T-helper 1 cell treated with Interleukin-12 subunit alpha and Interleukin-12 subunit beta and Interleukin-4 antibody, amounts not matched to agents 30 ng/mL and 1 ng/mL, for 36 hours (primary cell): ENCODE results near the gene TLCD3B. TPM values are rescaled to one million over a fixed set of nuclear protein-coding genes. Genes with fewer than 3 reads are reported as not detected.

Source experiments
- intact Hi-C: fragments of 100-400 bp; cut with micrococcal nuclease; formaldehyde crosslinking; loops from one replicate; pipeline ENCODE4 v1.15.1; 2024
- total RNA-seq: library from RNA; stranded (reverse); gene quantifications from 2 replicates; pipeline ENCODE4 v1.2.3, GENCODE V29; 2022

The TLCD3B gene
- total RNA-seq, 1 donor from 2014 or later = 1.4 TPM

- intact Hi-C loops = loop anchor here (2.0 to 10.0 kb wide), 2 partner anchors 68 to 398 kb away; no protein-coding TSS in a partner anchor
These were observed 38.6 kb downstream of the TLCD3B start for GRCh38 chr16:29992344-29992967.

DNA sequence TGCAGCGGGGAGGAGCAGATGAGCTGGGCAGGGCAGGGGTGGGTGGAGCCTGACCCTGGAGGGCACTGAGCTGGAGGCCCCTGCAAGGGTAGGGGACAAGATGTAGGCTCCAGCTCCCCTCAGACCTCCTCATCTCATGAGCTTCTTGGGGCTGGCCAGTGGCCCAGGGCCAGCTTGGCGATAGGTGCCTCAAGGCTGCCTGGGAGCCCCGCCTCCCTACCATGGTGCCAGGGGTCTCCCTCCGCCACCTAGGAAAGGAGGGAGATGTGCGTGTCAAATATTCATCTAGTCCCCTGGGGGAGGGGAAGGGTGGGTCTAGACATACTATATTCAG lies 39.5 kb downstream of the TLCD3B start:
- intact Hi-C loops = loop anchor here (10.0 kb wide), 1 partner anchor 397 kb away; no protein-coding TSS in a partner anchor

- intact Hi-C loops = loop anchor here (10.0 kb wide), 1 partner anchor 396 kb away; no protein-coding TSS in a partner anchor
These were observed 40.0 kb downstream of the TLCD3B start for GRCh38 chr16:29990883-29991570.

GRCh38 chr16:29990034-29990433 lies 41.0 kb downstream of the TLCD3B start:
- intact Hi-C loops = loop anchor here (10.0 kb wide), 1 partner anchor 395 kb away; no protein-coding TSS in a partner anchor

- intact Hi-C loops = no loop called here
These were observed 41.8 kb downstream of the TLCD3B start for GRCh38 chr16:29989111-29989858.

DNA sequence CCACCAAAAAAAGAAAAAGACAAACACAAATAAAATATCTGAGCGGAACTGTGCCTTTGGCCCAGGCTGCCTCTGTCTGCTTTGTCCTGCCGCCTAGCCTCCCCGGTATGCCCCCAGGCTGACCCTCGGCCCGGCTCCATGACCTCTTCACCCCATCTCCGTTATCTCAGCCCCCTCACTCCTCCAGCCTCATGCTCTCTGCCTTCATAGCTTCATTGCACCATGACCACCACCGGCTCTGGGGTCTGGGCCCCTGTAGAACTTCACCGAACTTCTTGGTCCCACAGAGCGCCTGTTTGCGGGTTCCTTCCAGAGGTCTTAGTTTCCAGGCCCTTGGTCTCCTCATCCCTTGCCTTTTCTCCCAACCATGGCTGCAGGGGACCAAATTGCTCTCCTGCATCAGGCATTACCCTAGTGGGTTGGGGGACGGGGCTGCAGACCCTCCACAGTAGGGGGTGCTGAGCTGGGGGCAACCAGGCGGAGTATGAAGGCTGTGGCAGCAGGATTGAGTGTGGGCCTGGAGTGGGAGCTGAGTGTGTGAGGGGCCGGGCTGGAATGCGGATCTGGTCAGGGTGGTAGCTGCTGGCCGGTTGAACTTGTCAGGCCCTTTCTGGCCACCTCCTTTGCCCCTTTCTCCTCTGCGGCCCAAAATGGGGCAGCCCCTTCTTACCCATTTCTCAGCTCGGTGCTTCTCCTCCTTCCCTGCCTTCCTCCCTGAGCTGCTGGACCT lies 42.6 kb downstream of the TLCD3B start:
- intact Hi-C loops = no loop called here

DNA sequence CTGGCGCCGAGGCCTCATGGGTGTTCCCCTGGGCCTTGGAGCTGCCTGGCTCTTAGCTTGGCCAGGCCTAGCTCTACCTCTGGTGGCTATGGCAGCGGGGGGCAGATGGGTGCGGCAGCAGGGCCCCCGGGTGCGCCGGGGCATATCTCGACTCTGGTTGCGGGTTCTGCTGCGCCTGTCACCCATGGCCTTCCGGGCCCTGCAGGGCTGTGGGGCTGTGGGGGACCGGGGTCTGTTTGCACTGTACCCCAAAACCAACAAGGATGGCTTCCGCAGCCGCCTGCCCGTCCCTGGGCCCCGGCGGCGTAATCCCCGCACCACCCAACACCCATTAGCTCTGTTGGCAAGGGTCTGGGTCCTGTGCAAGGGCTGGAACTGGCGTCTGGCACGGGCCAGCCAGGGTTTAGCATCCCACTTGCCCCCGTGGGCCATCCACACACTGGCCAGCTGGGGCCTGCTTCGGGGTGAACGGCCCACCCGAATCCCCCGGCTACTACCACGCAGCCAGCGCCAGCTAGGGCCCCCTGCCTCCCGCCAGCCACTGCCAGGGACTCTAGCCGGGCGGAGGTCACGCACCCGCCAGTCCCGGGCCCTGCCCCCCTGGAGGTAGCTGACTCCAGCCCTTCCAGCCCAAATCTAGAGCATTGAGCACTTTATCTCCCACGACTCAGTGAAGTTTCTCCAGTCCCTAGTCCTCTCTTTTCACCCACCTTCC lies 43.5 kb downstream of the TLCD3B start:
- intact Hi-C loops = no loop called here

DNA sequence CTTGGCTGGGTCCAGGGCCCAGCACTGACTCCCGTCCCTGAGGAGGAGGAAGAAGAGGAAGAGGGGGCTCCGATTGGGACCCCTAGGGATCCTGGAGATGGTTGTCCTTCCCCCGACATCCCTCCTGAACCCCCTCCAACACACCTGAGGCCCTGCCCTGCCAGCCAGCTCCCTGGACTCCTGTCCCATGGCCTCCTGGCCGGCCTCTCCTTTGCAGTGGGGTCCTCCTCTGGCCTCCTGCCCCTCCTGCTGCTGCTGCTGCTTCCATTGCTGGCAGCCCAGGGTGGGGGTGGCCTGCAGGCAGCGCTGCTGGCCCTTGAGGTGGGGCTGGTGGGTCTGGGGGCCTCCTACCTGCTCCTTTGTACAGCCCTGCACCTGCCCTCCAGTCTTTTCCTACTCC lies 44.1 kb downstream of the TLCD3B start:
- intact Hi-C loops = no loop called here

GRCh38 chr16:29986231-29986630 lies 44.8 kb downstream of the TLCD3B start:
- intact Hi-C loops = no loop called here

GRCh38 chr16:29985271-29985811 lies 45.7 kb downstream of the TLCD3B start:
- intact Hi-C loops = no loop called here

DNA sequence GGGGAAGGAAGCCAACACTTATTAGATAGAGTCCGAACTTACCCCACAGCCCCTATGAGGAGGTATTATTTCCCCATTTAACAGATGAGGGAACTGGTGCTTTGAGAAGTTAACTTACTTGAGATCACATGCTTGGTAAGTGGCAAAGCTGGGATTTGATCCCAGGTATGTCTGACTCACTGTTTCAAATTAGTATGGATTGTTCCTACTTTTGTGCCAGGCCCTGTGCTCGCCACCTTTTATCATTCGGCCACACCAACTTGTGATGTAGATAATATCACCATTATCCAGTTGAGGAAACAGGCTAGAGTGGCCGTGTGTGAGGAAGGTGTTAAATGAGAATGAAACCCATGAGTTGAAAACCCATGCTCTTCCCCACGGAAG lies 46.3 kb downstream of the TLCD3B start:
- intact Hi-C loops = no loop called here

DNA sequence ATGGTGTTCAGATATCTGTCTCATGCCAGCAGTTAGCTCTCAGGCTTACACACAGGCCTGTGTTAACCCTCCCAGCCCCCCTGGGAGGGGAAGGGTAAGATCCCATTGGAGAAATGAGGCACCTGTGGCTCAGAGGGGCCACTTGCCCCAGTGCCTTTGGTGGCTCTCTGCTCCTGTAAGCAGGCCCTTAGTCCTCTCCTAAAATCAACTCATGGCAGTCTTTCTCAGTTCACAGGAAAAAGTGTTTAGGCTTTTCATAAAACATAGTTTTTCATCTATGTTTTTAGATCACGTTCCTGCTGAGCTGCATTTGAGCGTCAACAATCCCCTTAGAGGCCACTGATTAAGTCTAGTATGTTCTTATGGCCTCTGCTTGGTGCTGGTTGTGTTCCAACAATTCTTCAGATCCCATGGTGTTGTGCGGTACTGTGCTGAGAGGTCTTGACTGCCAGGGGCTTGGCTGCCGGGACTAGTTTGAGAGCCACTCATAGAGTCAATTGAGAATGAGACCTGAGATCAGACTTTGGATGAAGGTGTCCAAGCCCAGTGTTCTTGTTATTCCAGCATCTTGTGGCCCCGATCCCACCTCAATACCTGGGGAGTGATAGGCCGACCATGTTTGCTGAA lies 46.8 kb downstream of the TLCD3B start:
- intact Hi-C loops = no loop called here

DNA sequence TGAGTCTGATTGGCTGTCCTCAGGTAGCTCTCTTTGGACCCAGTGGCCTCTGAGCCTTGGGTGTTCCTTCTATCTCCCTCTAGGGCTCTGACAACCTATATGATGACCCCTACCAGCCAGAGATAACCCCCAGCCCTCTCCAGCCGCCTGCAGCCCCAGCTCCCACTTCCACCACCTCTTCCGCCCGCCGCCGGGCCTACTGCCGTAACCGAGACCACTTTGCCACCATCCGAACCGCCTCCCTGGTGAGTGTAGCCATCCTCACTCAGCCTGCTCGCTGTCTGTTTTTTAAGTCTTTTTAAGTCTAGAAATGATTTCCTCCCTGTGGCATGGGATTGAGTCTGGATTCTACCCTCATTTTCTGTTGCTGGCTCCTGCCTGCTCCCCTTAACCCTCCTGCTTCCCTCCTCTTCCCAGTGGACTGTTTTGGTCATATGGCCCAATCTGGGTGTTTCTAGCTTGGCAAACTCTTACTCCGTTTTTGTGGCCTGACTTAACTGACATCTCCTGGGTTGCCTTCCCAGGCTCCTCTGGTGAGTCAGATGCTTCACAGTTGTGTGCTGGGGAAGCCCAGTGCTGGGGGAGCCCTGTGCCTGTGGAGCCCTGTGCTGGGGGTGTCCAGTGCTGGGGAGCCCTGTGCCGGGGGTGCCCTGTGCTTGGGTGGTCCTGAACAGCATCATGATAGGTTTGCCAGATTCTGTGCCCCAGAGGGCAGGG lies 47.5 kb downstream of the TLCD3B start:
- intact Hi-C loops = no loop called here

- intact Hi-C loops = no loop called here
These were observed 48.3 kb downstream of the TLCD3B start for GRCh38 chr16:29982560-29983419.

- intact Hi-C loops = loop anchor here (10.0 kb wide), 1 partner anchor 676 kb away; the partner anchor contains the start of genes FBRS and PRR14
These were observed 52.4 kb downstream of the TLCD3B start for GRCh38 chr16:29978564-29979270.

GRCh38 chr16:29978081-29978480 lies 53.0 kb downstream of the TLCD3B start:
- intact Hi-C loops = loop anchor here (10.0 kb wide), 1 partner anchor 677 kb away; the partner anchor contains the start of genes FBRS and PRR14

DNA sequence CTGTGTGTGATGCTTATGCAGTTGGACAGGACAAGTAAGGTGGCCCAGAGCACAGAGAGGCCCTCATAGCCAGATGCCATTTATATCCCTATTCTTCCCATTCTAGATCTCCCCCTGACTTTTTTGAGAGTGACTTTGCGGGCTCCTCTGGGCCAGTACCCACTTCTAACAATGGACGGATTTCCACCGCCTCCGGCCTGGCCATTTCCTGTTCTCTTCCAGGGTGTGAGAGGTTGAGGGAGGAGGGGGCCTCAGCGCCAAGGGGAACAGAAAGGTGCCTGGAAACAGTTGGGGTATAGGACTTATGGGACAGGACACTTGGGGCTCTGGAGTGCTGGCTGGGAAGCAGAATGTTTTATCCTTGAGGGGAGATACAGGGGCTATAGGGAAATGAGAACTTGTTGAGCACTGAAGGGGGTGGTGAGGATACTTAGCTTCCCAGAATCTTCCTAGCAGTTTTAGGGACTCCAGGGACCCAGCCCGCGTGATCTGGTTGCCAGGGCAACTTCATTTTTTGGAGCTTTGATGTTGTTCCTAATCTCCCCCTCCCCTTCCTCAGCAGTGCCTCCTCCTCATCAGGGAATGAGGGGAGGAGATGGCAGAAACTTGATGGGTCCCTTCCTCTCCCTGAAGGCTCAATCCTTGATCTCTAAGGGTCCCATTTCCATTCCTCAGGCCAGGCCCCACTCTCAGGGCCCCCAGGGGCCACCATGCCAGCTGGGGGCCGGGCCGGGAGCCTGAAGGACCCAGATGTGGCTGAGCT lies 53.8 kb downstream of the TLCD3B start:
- intact Hi-C loops = loop anchor here (10.0 kb wide), 1 partner anchor 678 kb away; the partner anchor contains the start of genes FBRS and PRR14
